Activated T-cell treated with anti-CD3 and anti-CD28 coated beads, Interleukin-2, amount 50 U/mL, for 24 hours (primary cell): Measurements from ENCODE around the gene PSME1.

Source experiments
- DNase-seq: peaks from one replicate; pipeline ENCODE4 v3.0.0-alpha.2; 2020
- H3K27ac Mint-ChIP-seq: 2 replicates; pipeline ENCODE4 v1.8.0; 2020; ENCODE audit warnings: mild to moderate bottlenecking, mixed read lengths
- H3K27me3 Mint-ChIP-seq: 2 replicates; pipeline ENCODE4 v1.8.0; 2020; ENCODE audit warnings: mixed read lengths
- H3K36me3 Mint-ChIP-seq: 2 replicates; pipeline ENCODE4 v1.8.0; 2020; ENCODE audit warnings: low read depth, mixed read lengths
- H3K4me1 Mint-ChIP-seq: 2 replicates; pipeline ENCODE4 v1.8.0; 2020; ENCODE audit warnings: low read depth, mixed read lengths
- H3K4me3 Mint-ChIP-seq: 2 replicates; pipeline ENCODE4 v1.8.0; 2020; ENCODE audit warnings: mild to moderate bottlenecking, moderate library complexity, mixed read lengths
- H3K9me3 Mint-ChIP-seq: 2 replicates; pipeline ENCODE4 v1.8.0; 2020; ENCODE audit warnings: mixed read lengths

The PSME1 gene

GRCh38 chr14:24187539-24187915 lies 51.5 kb downstream of the PSME1 start:
- H3K4me3 Mint-ChIP-seq = peak overlapping the region; percentile 94
- peak overlapping the region; percentile 97 for H3K27ac Mint-ChIP-seq
- no peaks in the 10 kb centered on the region for H3K27me3 Mint-ChIP-seq
- H3K36me3 Mint-ChIP-seq = peaks cover 90% of the 10 kb centered on the region
- H3K4me1 Mint-ChIP-seq = peaks cover 48% of the 10 kb centered on the region
- DNase-seq = no peak
- no peaks in the 10 kb centered on the region for H3K9me3 Mint-ChIP-seq
